Measurements from ENCODE around the gene SLC22A14.

SLC22A14 gene

DNA sequence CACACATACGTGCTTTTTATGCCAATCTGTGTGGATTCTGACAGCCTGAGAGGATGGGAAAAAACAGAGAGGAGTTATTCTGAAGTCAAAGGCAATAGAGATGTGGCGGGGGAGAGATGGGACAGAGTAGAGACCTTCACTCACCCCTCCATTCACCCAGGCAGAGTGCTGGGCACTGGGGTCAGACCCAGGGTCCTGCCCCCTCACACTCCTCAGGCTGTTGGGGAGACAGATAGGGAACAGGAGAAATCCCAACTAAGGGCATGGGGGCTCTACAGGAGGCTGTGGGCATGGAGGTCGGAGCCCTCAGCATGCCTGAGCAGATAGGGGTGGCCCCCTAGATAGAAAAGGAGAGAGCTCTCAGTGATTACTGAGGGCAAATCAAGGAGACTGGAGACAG, 30.3 kb downstream of the SLC22A14 start:
- no peak overlapping the region for H3K27ac ChIP-seq (ENCODE audit: poor library complexity, severe bottlenecking)
- TF ChIP-seq, protein P1, sequence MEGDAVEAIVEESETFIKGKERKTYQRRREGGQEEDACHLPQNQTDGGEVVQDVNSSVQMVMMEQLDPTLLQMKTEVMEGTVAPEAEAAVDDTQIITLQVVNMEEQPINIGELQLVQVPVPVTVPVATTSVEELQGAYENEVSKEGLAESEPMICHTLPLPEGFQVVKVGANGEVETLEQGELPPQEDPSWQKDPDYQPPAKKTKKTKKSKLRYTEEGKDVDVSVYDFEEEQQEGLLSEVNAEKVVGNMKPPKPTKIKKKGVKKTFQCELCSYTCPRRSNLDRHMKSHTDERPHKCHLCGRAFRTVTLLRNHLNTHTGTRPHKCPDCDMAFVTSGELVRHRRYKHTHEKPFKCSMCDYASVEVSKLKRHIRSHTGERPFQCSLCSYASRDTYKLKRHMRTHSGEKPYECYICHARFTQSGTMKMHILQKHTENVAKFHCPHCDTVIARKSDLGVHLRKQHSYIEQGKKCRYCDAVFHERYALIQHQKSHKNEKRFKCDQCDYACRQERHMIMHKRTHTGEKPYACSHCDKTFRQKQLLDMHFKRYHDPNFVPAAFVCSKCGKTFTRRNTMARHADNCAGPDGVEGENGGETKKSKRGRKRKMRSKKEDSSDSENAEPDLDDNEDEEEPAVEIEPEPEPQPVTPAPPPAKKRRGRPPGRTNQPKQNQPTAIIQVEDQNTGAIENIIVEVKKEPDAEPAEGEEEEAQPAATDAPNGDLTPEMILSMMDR (IDR thresholded peaks at IDR 0.05; ENCODE audit: poor library complexity, severe bottlenecking): no peak

DNA sequence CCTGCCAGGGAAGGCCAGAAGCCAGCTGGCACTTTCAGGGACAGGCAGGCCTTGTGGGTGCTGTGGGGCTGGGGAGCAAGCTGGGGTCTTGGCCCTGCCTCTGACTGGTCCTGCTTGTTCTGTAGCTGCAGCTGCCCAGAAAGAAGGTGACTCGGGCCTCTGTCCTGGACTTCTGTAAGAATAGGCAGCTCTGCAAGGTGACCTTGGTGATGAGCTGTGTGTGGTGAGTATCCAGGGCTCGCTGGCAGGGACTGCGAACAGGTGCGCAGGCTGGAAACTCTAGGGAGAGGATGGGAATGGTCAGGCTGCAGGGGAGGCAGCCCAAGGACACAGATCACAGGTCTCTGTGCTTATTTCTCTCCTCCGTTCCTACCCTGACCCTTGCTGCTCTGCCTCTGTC, 31.2 kb downstream of the SLC22A14 start:
- ATAC-seq (ENCODE audit: low read depth): no peak
- no peak overlapping the region for H3K27ac ChIP-seq (ENCODE audit: poor library complexity, severe bottlenecking)
- H3K36me3 ChIP-seq (ENCODE audit: low read depth): no peaks in the 10 kb centered on the region
- no peak overlapping the region for H3K4me3 ChIP-seq (ENCODE audit: severe bottlenecking)
- H3K4me1 ChIP-seq (ENCODE audit: insufficient read depth, poor library complexity, severe bottlenecking): no peaks in the 10 kb centered on the region
- no peaks in the 10 kb centered on the region for H3K9me3 ChIP-seq (ENCODE audit: severe bottlenecking)
- DNase-seq (ENCODE audit: low spot score): no peak
- TF ChIP-seq, protein P1 (IDR thresholded peaks at IDR 0.05; ENCODE audit: poor library complexity, severe bottlenecking): no peak
- no peaks in the 10 kb centered on the region for H3K27me3 ChIP-seq (ENCODE audit: insufficient read depth, poor library complexity, severe bottlenecking)

More for the DNA sequence above, 30.3 kb downstream of the SLC22A14 start:
- H3K27me3 ChIP-seq (ENCODE audit: insufficient read depth, poor library complexity, severe bottlenecking): no peaks in the 10 kb centered on the region
- no peak overlapping the region for H3K4me3 ChIP-seq (ENCODE audit: severe bottlenecking)
- DNase-seq (ENCODE audit: low spot score) (no peak), ATAC-seq (ENCODE audit: low read depth) (no peak)
- H3K36me3 ChIP-seq (ENCODE audit: low read depth): no peaks in the 10 kb centered on the region
- H3K9me3 ChIP-seq (ENCODE audit: severe bottlenecking): no peaks in the 10 kb centered on the region
- H3K4me1 ChIP-seq (ENCODE audit: insufficient read depth, poor library complexity, severe bottlenecking): no peaks in the 10 kb centered on the region

DNA sequence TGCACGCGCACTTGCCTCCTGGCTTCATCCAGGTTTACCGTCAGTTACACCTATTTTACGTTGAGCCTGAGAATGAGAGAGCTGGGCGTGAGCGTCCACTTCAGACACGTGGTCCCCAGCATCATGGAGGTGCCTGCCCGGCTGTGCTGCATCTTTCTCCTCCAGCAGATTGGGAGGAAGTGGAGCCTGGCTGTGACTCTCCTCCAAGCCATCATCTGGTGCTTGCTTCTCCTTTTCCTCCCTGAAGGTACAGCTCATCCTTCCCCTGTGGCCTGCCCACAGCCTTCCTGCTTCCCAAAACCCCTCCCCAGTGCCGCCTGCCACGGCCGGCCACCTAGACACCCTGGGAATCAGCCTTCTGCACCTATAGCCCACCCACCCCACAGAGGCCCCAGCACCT, 31.6 kb downstream of the SLC22A14 start:
- H3K27me3 ChIP-seq (ENCODE audit: insufficient read depth, poor library complexity, severe bottlenecking): no peaks in the 10 kb centered on the region
- H3K27ac ChIP-seq (ENCODE audit: poor library complexity, severe bottlenecking): no peak overlapping the region
- no peak for DNase-seq (ENCODE audit: low spot score)

DNA sequence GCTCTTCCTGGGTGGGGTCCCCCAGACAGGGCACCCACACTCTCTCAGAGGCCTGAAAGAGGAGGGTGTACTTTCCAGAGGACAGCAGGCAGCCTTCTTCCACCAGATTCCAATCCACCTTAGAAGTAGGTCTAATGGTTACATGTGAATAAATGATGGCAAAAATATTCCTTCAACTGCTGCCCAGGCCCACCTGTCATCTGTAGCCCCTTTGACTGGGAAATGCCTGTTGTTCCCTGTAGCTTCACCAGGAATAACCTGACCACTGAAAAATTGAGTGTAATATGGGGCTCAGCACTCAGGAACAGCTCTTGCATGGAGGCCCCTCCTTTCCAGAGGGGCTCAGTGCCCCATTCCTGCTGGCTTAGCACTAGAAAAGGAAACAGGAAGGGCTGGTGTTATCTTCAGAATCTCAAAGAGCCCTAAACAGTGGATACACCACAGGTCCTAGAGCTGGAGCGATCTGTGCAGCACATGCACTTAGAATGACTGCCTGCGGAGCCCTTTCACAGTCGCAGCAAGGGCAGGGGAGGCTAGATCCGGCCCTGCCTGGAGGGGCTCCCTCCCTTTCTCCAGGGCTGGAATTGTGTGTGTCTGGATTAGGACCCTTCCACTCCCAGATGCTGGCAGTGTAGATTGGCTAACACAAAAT, 32.1 kb downstream of the SLC22A14 start:
- TF ChIP-seq, protein P1 (IDR thresholded peaks at IDR 0.05; ENCODE audit: poor library complexity, severe bottlenecking): no peak
- H3K27ac ChIP-seq (ENCODE audit: poor library complexity, severe bottlenecking): no peak overlapping the region
- ATAC-seq (ENCODE audit: low read depth): no peak
- no peaks in the 10 kb centered on the region for H3K27me3 ChIP-seq (ENCODE audit: insufficient read depth, poor library complexity, severe bottlenecking)
- H3K36me3 ChIP-seq (ENCODE audit: low read depth): no peaks in the 10 kb centered on the region
- no peaks in the 10 kb centered on the region for H3K4me1 ChIP-seq (ENCODE audit: insufficient read depth, poor library complexity, severe bottlenecking)
- no peaks in the 10 kb centered on the region for H3K9me3 ChIP-seq (ENCODE audit: severe bottlenecking)
- no peak for DNase-seq (ENCODE audit: low spot score)
- H3K4me3 ChIP-seq (ENCODE audit: severe bottlenecking): no peak overlapping the region

More for the DNA sequence above, 31.6 kb downstream of the SLC22A14 start:
- TF ChIP-seq, protein P1 (IDR thresholded peaks at IDR 0.05; ENCODE audit: poor library complexity, severe bottlenecking): no peak
- Histone ChIP-seq H3K36me3 (ENCODE audit: low read depth) (no peaks in the 10 kb centered on the region), H3K4me3 (ENCODE audit: severe bottlenecking) (no peak overlapping the region), H3K9me3 (ENCODE audit: severe bottlenecking) (no peaks in the 10 kb centered on the region), H3K4me1 (ENCODE audit: insufficient read depth, poor library complexity, severe bottlenecking) (no peaks in the 10 kb centered on the region)
- no peak for ATAC-seq (ENCODE audit: low read depth)

DNA sequence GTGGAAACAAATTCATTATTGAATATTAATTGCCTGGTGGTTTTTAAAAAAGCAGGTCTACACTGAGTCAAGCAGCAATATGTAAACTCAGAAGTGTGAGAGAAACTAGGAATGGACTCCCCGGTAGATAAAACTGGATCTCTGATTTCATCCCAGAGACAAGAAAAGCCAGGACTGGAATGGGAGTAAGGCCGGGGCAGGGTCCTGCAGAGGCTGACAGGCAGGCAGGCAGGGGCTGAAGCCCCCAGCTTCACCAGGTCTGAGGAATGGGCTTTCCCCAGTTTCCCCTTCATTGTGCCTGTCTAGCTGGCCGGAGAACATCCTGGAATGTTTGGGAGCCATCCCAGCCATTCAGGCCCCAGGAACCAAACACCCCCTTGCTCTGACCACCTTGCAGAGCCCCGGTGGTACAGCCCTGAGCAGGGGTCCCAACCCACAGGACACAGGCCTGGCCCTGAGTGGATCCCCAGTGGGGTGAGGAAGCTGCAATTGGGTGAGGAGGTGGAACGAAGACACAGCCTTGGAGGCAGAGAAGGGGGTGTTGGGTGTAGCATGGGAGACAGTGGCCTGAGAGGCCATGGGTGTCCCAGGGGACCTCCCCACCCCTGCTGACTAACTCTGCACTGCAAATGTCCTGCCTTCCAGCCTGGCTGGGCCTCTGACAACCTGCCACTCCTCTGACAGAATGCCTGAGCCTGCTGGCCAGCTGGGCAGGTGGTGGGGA, 32.8 kb downstream of the SLC22A14 start:
- DNase-seq (ENCODE audit: low spot score) (no peak), ATAC-seq (ENCODE audit: low read depth) (no peak)
- no peaks in the 10 kb centered on the region for H3K36me3 ChIP-seq (ENCODE audit: low read depth)
- no peaks in the 10 kb centered on the region for H3K9me3 ChIP-seq (ENCODE audit: severe bottlenecking)
- no peak overlapping the region for H3K4me3 ChIP-seq (ENCODE audit: severe bottlenecking)
- H3K27me3 ChIP-seq (ENCODE audit: insufficient read depth, poor library complexity, severe bottlenecking): no peaks in the 10 kb centered on the region
- H3K27ac ChIP-seq (ENCODE audit: poor library complexity, severe bottlenecking): no peak overlapping the region
- TF ChIP-seq, protein P1 (IDR thresholded peaks at IDR 0.05; ENCODE audit: poor library complexity, severe bottlenecking): no peak
- no peaks in the 10 kb centered on the region for H3K4me1 ChIP-seq (ENCODE audit: insufficient read depth, poor library complexity, severe bottlenecking)
